Measurements from ENCODE around the gene OR52L1.

Gene OR52L1

GRCh38 chr11:5955586-5955985, 31.2 kb downstream of the OR52L1 start:
- DNase-seq (ENCODE audit: low read depth in 2 of 2), result no peak
- TF ChIP-seq CTCF (IDR thresholded peaks at IDR 0.05; ENCODE audit: low read depth, low read length), result no peak
- H3K4me3 ChIP-seq (replicated peaks in 1 of 2; ENCODE audit: low read depth in 2 of 2, low read length in 2 of 2), result no peak overlapping the region

DNA sequence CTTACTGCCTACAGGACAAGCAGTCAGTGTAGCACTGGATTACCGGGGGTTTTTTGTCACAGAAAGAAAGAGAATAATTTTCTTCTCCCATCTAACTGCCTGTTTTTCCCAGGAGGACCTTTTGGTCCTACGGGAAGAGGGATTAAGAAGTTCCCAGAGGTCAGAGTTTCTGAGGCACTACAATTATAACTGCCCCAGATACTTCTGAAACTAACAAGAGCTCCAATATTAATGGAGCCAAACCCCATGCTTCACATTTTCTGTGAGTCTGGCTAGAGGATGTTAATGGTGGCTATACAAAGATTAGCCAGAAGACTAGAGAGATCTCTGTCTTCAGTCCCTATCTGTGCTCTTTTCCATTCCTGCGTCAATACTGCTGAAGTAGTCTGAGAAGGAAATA, 44.8 kb downstream of the OR52L1 start, which contains the start of gene OR56A3:
Gene OR56A3, plus strand, starts transcription at position 301 of the 400 bp plus-strand sequence. CDS start 5,096 bp downstream, outside the sequence.
- DNase-seq (ENCODE audit: low read depth in 2 of 2), result no peak
- TF ChIP-seq CTCF (IDR thresholded peaks at IDR 0.05; ENCODE audit: low read depth, low read length), result no peak
- no peak within 1 kb of the TSS for H3K4me3 ChIP-seq (replicated peaks in 1 of 2; ENCODE audit: low read depth in 2 of 2, low read length in 2 of 2)

- no peak overlapping the region for H3K4me3 ChIP-seq (replicated peaks in 1 of 2; ENCODE audit: low read depth in 2 of 2, low read length in 2 of 2)
- no peak for TF ChIP-seq CTCF (IDR thresholded peaks at IDR 0.05; ENCODE audit: low read depth, low read length)
- no peak for DNase-seq (ENCODE audit: low read depth in 2 of 2)
These were observed 46.0 kb downstream of the OR52L1 start for GRCh38 chr11:5940748-5941147.

- DNase-seq (ENCODE audit: low read depth in 2 of 2), result no peak
- no peak for TF ChIP-seq CTCF (IDR thresholded peaks at IDR 0.05; ENCODE audit: low read depth, low read length)
- no peak overlapping the region for H3K4me3 ChIP-seq (replicated peaks in 1 of 2; ENCODE audit: low read depth in 2 of 2, low read length in 2 of 2)
These were observed 48.2 kb downstream of the OR52L1 start for GRCh38 chr11:5938603-5938965.

DNA sequence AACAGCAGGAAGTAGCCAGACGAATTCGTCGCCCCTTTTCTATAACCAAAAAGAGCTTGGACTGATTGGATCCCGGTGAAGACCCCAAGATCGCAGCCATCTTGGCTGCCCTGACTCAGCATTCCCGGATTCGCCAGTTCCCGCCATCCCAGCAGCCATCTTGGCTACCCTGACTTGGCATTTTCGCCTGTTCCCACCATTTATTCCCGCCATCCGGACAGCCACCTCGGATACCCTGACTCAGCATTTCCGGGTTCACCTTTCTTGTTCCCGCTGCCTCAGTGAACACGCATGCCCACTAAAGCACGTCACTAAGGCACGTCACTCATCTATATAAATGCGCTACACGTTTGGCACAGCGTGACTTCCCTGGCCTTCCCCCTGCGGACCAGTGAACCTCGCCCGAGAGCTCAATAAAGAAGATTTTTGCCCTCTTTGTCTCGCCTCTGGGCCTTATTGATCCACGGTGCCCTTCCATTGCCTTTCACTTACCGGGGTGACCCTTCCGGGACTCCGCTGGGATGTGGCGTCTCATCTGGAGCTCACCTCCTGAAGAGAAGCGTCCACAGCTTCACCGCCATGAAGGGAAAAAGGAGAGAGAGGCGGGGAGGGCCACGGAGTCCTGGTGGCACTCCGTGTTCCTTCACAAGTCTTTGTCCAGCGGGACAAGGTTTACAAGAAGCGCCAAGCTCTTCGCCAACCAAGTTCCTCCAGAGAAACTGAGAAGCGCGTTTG, 48.8 kb downstream of the OR52L1 start:
- no peak for TF ChIP-seq CTCF (IDR thresholded peaks at IDR 0.05; ENCODE audit: low read depth, low read length)
- H3K4me3 ChIP-seq (replicated peaks in 1 of 2; ENCODE audit: low read depth in 2 of 2, low read length in 2 of 2), result no peak overlapping the region
- no peak for DNase-seq (ENCODE audit: low read depth in 2 of 2)
